Measurements from ENCODE around the gene EVI2A.

The EVI2A gene

DNA sequence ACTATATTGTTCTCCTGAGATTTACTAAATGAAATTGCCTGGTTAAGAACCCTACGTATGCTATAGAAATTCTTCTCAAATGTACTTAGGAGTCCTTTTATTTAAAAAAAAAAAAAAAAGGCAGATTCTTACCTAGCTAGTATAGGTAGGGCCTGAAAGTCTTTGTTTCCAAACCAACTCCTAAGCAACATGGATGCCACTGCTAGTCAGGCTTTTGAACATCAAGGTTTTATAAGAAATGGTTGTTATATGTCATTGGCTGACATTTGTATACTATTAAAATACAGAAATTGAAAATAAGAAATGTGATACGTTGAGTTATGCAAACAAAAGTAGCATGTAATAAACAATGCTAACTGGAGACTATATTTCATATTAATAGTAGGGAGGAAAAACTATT lies 1.2 kb downstream of the EVI2A start:
- Histone ChIP-seq H3K9ac (ENCODE audit: low read depth, low read length, poor library complexity) (no peak overlapping the region), H3K36me3 (replicated peaks in 1 of 2; ENCODE audit: control insufficient read depth in 2 of 2, insufficient read depth in 2 of 2, low read length in 2 of 2) (peaks cover 0 to 9% of the 10 kb centered on the region in 2 donors), H3K27ac (replicated peaks; ENCODE audit: low read length) (no peak overlapping the region), H3K23ac (ENCODE audit: low read depth, low read length, poor library complexity) (no peak overlapping the region), H3K4me3 (ENCODE audit: low read length in 2 of 2) (no peak overlapping the region), H3K4me1 (ENCODE audit: control insufficient read depth in 2 of 2, insufficient read depth in 1 of 2, low read depth in 1 of 2, low read length in 2 of 2) (peaks cover 0 to 4% of the 10 kb centered on the region in 2 donors), H3K4me2 (ENCODE audit: insufficient read depth, low read length, poor library complexity, severe bottlenecking) (no peak overlapping the region), H2BK12ac (ENCODE audit: low read length) (no peak overlapping the region), H3K18ac (ENCODE audit: low read length) (no peak overlapping the region), H3K4ac (ENCODE audit: low read length) (no peak overlapping the region), H3K27me3 (ENCODE audit: control insufficient read depth in 3 of 3, insufficient read depth in 3 of 3, low read depth in 1 of 3, low read length in 3 of 3) (no peaks in the 10 kb centered on the region), H4K8ac (ENCODE audit: low read depth, low read length) (no peak overlapping the region), H3K9me3 (replicated peaks in 1 of 2; ENCODE audit: control insufficient read depth in 2 of 2, insufficient read depth in 1 of 2, low read depth in 1 of 2, low read length in 2 of 2) (no peaks in the 10 kb centered on the region), H2BK15ac (ENCODE audit: low read length) (no peak overlapping the region), H2BK120ac (ENCODE audit: low read depth, low read length) (no peak overlapping the region), H3K14ac (ENCODE audit: low read length) (no peak overlapping the region), H2AK5ac (ENCODE audit: low read depth, low read length) (no peak overlapping the region), H4K91ac (ENCODE audit: low read depth, low read length, poor library complexity) (no peak overlapping the region), H2AFZ (ENCODE audit: low read length) (no peak overlapping the region), H3K79me1 (ENCODE audit: low read depth, low read length) (no peaks in the 10 kb centered on the region), H2BK5ac (ENCODE audit: low read length) (no peak overlapping the region)
- no CpG with 5 or more reads among the region's 2 CpGs for WGBS, 2 donors (ENCODE audit: extremely low coverage in 2 of 2, insufficient read length in 2 of 2, insufficient replicate concordance in 1 of 2)
- no peak for DNase-seq (ENCODE audit: low spot score)

DNA sequence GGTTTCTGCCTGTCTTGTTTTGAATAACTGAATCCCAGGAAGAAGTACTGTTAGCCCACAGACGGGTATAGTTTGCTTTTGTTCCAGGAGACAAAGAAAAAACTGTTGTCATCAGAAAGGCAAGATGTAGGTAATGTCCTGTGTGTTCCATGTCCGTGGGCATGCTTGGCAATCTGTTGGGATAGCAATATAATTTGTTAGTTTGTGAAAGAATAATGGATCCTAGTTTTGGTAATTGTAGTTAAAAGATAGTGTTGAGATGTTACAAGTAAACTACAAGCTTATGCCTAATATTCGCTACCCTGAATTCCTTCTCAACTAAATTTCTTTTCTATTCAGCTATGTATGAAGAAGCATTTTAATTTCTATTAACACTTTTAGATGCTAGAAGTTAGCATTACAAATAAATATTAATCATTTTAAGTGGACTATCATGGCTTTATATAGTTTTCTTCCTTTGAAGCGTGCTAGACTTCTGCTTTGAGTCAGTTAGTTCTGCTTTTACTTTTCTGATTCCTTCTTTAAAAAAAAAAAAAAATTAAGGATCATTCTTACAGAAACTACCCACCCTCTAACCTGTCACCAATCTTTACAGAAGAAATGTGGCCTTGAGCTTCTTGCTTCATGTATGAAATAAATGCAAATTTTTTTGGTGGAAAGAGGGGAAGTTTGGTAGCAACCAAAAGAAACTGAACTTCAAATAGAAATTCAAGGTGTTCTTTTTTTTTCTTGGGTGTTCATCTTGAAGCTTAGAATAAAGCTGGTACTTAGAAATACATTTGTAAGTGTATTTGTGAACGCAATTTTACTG lies 2.4 kb downstream of the EVI2A start:
- Histone ChIP-seq H3K14ac (ENCODE audit: low read length) (no peak overlapping the region), H3K36me3 (replicated peaks in 1 of 2; ENCODE audit: control insufficient read depth in 2 of 2, insufficient read depth in 2 of 2, low read length in 2 of 2) (peaks cover 0 to 3% of the 10 kb centered on the region in 2 donors), H3K18ac (ENCODE audit: low read length) (no peak overlapping the region), H3K4me1 (ENCODE audit: control insufficient read depth in 2 of 2, insufficient read depth in 1 of 2, low read depth in 1 of 2, low read length in 2 of 2) (peaks cover 0 to 4% of the 10 kb centered on the region in 2 donors), H2BK120ac (ENCODE audit: low read depth, low read length) (no peak overlapping the region), H3K27me3 (ENCODE audit: control insufficient read depth in 3 of 3, insufficient read depth in 3 of 3, low read depth in 1 of 3, low read length in 3 of 3) (no peaks in the 10 kb centered on the region), H3K4me2 (ENCODE audit: insufficient read depth, low read length, poor library complexity, severe bottlenecking) (no peak overlapping the region), H2BK5ac (ENCODE audit: low read length) (no peak overlapping the region), H4K8ac (ENCODE audit: low read depth, low read length) (no peak overlapping the region), H3K4ac (ENCODE audit: low read length) (no peak overlapping the region), H3K23ac (ENCODE audit: low read depth, low read length, poor library complexity) (no peak overlapping the region), H3K4me3 (ENCODE audit: low read length in 2 of 2) (no peak overlapping the region), H2AFZ (ENCODE audit: low read length) (no peak overlapping the region), H2BK12ac (ENCODE audit: low read length) (no peak overlapping the region), H2BK15ac (ENCODE audit: low read length) (no peak overlapping the region), H2AK5ac (ENCODE audit: low read depth, low read length) (no peak overlapping the region), H3K79me1 (ENCODE audit: low read depth, low read length) (no peaks in the 10 kb centered on the region), H3K9me3 (replicated peaks in 1 of 2; ENCODE audit: control insufficient read depth in 2 of 2, insufficient read depth in 1 of 2, low read depth in 1 of 2, low read length in 2 of 2) (no peaks in the 10 kb centered on the region), H3K9ac (ENCODE audit: low read depth, low read length, poor library complexity) (no peak overlapping the region), H3K27ac (replicated peaks; ENCODE audit: low read length) (no peak overlapping the region), H4K91ac (ENCODE audit: low read depth, low read length, poor library complexity) (no peak overlapping the region)
- DNase-seq (ENCODE audit: low spot score): no peak
- WGBS, 2 donors (ENCODE audit: extremely low coverage in 2 of 2, insufficient read length in 2 of 2, insufficient replicate concordance in 1 of 2): no CpG with 5 or more reads among the region's 5 CpGs

- WGBS, 2 donors (ENCODE audit: extremely low coverage in 2 of 2, insufficient read length in 2 of 2, insufficient replicate concordance in 1 of 2): no CpG with 5 or more reads among the region's 8 CpGs
- H3K4ac ChIP-seq (ENCODE audit: low read length): no peak overlapping the region
- no peak overlapping the region for H3K23ac ChIP-seq (ENCODE audit: low read depth, low read length, poor library complexity)
- no peaks in the 10 kb centered on the region for H3K79me1 ChIP-seq (ENCODE audit: low read depth, low read length)
- H2BK5ac ChIP-seq (ENCODE audit: low read length): no peak overlapping the region
- H2AFZ ChIP-seq (ENCODE audit: low read length): no peak overlapping the region
- no peaks in the 10 kb centered on the region for H3K27me3 ChIP-seq (ENCODE audit: control insufficient read depth in 3 of 3, insufficient read depth in 3 of 3, low read depth in 1 of 3, low read length in 3 of 3)
- no peaks in the 10 kb centered on the region for H3K9me3 ChIP-seq (replicated peaks in 1 of 2; ENCODE audit: control insufficient read depth in 2 of 2, insufficient read depth in 1 of 2, low read depth in 1 of 2, low read length in 2 of 2)
- no peak for DNase-seq (ENCODE audit: low spot score)
- no peak overlapping the region for H3K14ac ChIP-seq (ENCODE audit: low read length)
- no peak overlapping the region for H2BK15ac ChIP-seq (ENCODE audit: low read length)
- H3K18ac ChIP-seq (ENCODE audit: low read length): no peak overlapping the region
- H3K36me3 ChIP-seq (replicated peaks in 1 of 2; ENCODE audit: control insufficient read depth in 2 of 2, insufficient read depth in 2 of 2, low read length in 2 of 2): peaks cover 0 to 3% of the 10 kb centered on the region in 2 donors
- H2BK120ac ChIP-seq (ENCODE audit: low read depth, low read length): no peak overlapping the region
- no peak overlapping the region for H4K91ac ChIP-seq (ENCODE audit: low read depth, low read length, poor library complexity)
- H2BK12ac ChIP-seq (ENCODE audit: low read length): no peak overlapping the region
- no peak overlapping the region for H3K4me2 ChIP-seq (ENCODE audit: insufficient read depth, low read length, poor library complexity, severe bottlenecking)
- no peak overlapping the region for H4K8ac ChIP-seq (ENCODE audit: low read depth, low read length)
- H3K9ac ChIP-seq (ENCODE audit: low read depth, low read length, poor library complexity): no peak overlapping the region
- peaks cover 0 to 4% of the 10 kb centered on the region in 2 donors for H3K4me1 ChIP-seq (ENCODE audit: control insufficient read depth in 2 of 2, insufficient read depth in 1 of 2, low read depth in 1 of 2, low read length in 2 of 2)
- no peak overlapping the region for H3K27ac ChIP-seq (replicated peaks; ENCODE audit: low read length)
- no peak overlapping the region for H3K4me3 ChIP-seq (ENCODE audit: low read length in 2 of 2)
- H2AK5ac ChIP-seq (ENCODE audit: low read depth, low read length): no peak overlapping the region
These were observed 3.1 kb downstream of the EVI2A start for GRCh38 chr17:31318298-31318801.

DNA sequence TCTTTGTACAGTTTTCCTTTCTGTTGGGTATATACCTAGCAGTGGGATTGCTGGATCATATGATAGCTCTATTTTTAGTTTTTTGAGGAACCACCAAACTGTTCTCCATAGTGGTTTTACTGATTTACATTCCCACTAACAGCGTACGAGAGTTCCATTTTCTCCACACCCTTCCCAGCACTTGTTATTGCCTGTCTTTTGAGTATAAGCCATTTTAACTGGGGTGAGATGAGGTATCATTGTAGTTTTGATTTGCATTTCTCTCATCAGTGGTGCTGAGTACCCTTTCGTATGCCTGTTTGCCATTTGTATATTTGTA lies 6.7 kb downstream of the EVI2A start:
- H2BK12ac ChIP-seq (ENCODE audit: low read length): no peak overlapping the region
- no peak overlapping the region for H2BK15ac ChIP-seq (ENCODE audit: low read length)
- no peak overlapping the region for H3K4me2 ChIP-seq (ENCODE audit: insufficient read depth, low read length, poor library complexity, severe bottlenecking)
- H3K9me3 ChIP-seq (replicated peaks in 1 of 2; ENCODE audit: control insufficient read depth in 2 of 2, insufficient read depth in 1 of 2, low read depth in 1 of 2, low read length in 2 of 2): no peaks in the 10 kb centered on the region
- no peak overlapping the region for H3K4ac ChIP-seq (ENCODE audit: low read length)
- no peak overlapping the region for H3K14ac ChIP-seq (ENCODE audit: low read length)
- no peak overlapping the region for H2AFZ ChIP-seq (ENCODE audit: low read length)
- no peak overlapping the region for H3K9ac ChIP-seq (ENCODE audit: low read depth, low read length, poor library complexity)
- H3K4me1 ChIP-seq (ENCODE audit: control insufficient read depth in 2 of 2, insufficient read depth in 1 of 2, low read depth in 1 of 2, low read length in 2 of 2): peaks cover 0 to 4% of the 10 kb centered on the region in 2 donors
- H3K36me3 ChIP-seq (replicated peaks in 1 of 2; ENCODE audit: control insufficient read depth in 2 of 2, insufficient read depth in 2 of 2, low read length in 2 of 2): no peaks in the 10 kb centered on the region
- H3K18ac ChIP-seq (ENCODE audit: low read length): no peak overlapping the region
- H2BK5ac ChIP-seq (ENCODE audit: low read length): no peak overlapping the region
- H4K91ac ChIP-seq (ENCODE audit: low read depth, low read length, poor library complexity): no peak overlapping the region
- no peak for DNase-seq (ENCODE audit: low spot score)
- H3K4me3 ChIP-seq (ENCODE audit: low read length in 2 of 2): no peak overlapping the region
- no peak overlapping the region for H3K27ac ChIP-seq (replicated peaks; ENCODE audit: low read length)
- no peak overlapping the region for H3K23ac ChIP-seq (ENCODE audit: low read depth, low read length, poor library complexity)
- H4K8ac ChIP-seq (ENCODE audit: low read depth, low read length): no peak overlapping the region
- H2AK5ac ChIP-seq (ENCODE audit: low read depth, low read length): no peak overlapping the region
- H3K79me1 ChIP-seq (ENCODE audit: low read depth, low read length): no peaks in the 10 kb centered on the region
- no peak overlapping the region for H2BK120ac ChIP-seq (ENCODE audit: low read depth, low read length)
- no CpG with 5 or more reads among the region's 3 CpGs for WGBS, 2 donors (ENCODE audit: extremely low coverage in 2 of 2, insufficient read length in 2 of 2, insufficient replicate concordance in 1 of 2)
- H3K27me3 ChIP-seq (ENCODE audit: control insufficient read depth in 3 of 3, insufficient read depth in 3 of 3, low read depth in 1 of 3, low read length in 3 of 3): no peaks in the 10 kb centered on the region

All from neuronal stem cell (in vitro differentiated cells).